A549 treated with AZD2906 at 1 μM for 4 hours (cell line): ENCODE measurements around the gene TAS2R13. TPM values are rescaled to one million over a fixed set of nuclear protein-coding genes. Genes with fewer than 3 reads are reported as not detected.

Source experiments
- total RNA-seq: library from RNA; stranded (reverse); fragments of 200-300 nt; extraction: Qiagen RNA extraction; gene quantifications from 5 replicates; pipeline ENCODE4 v1.2.3, GENCODE V29; 2022

Gene TAS2R13
- 0.03 TPM in 1 of 5 replicates, not detected in the others for total RNA-seq

GRCh38 chr12:10909462-10909861 is at the start of gene TAS2R13:
TSS of gene TAS2R13 (minus strand) at chr12:10909562. CDS start at chr12:10909298, 264 bp downstream.

GRCh38 chr12:10939163-10939562 is 29.8 kb upstream of the TAS2R13 start, which contains the start of gene TAS2R14:
TSS of gene TAS2R14 (minus strand) at chr12:10939263. CDS start at chr12:10939207, 56 bp downstream.

GRCh38 chr12:10928746-10929286 is 19.5 kb upstream of the TAS2R13 start, which contains the start of gene PRH2:
TSS of gene PRH2 (plus strand) at chr12:10929236. CDS start at chr12:10929274, 38 bp downstream.

GRCh38 chr12:10884086-10884725 is 25.2 kb downstream of the TAS2R13 start, which contains the start of gene PRH1:
TSS of gene PRH1 (minus strand) at chr12:10884255. CDS start at chr12:10884217, 38 bp downstream.

Other genes with a start within 250 kb of the TAS2R13 start
- gene STYK1, start 235.5 kb downstream of the TAS2R13 start, total RNA-seq = 0.16 to 0.28 TPM (median 0.18 TPM) in 5 replicates
- gene YBX3, start 186.2 kb downstream of the TAS2R13 start, total RNA-seq = 245 to 262 TPM (median 259 TPM) in 5 replicates
- gene TAS2R7, start 106.9 kb downstream of the TAS2R13 start, total RNA-seq = not detected in 5 replicates
- gene TAS2R8, start 102.3 kb downstream of the TAS2R13 start, total RNA-seq = not detected in 5 replicates
- not detected in 5 replicates for gene TAS2R9, start 99.4 kb downstream of the TAS2R13 start, total RNA-seq
- 0.06 to 0.09 TPM in 2 of 5 replicates, not detected in the others for gene TAS2R10, start 83.2 kb downstream of the TAS2R13 start, total RNA-seq
- 0.80 to 3.2 TPM (median 2.3 TPM) in 5 replicates for gene PRR4, start 60.1 kb downstream of the TAS2R13 start, total RNA-seq
- gene PRH1, start 25.3 kb downstream of the TAS2R13 start, total RNA-seq = 2.3 to 4.6 TPM (median 2.4 TPM) in 5 replicates
- 0.23 to 0.48 TPM (median 0.43 TPM) in 3 of 5 replicates, not detected in the others for gene PRH2, start 19.7 kb upstream of the TAS2R13 start, total RNA-seq
- 0.44 to 0.81 TPM (median 0.78 TPM) in 5 replicates for gene TAS2R14, start 29.7 kb upstream of the TAS2R13 start, total RNA-seq
- gene TAS2R50, start 77.3 kb upstream of the TAS2R13 start, total RNA-seq = not detected in 5 replicates
- 0.06 TPM in 1 of 5 replicates, not detected in the others for gene TAS2R20, start 88.7 kb upstream of the TAS2R13 start, total RNA-seq
- 0.15 TPM in 1 of 5 replicates, not detected in the others for gene TAS2R19, start 113.1 kb upstream of the TAS2R13 start, total RNA-seq
- gene TAS2R31, start 121.8 kb upstream of the TAS2R13 start, total RNA-seq = 0.16 to 0.28 TPM (median 0.17 TPM) in 5 replicates
- gene TAS2R46, start 152.7 kb upstream of the TAS2R13 start, total RNA-seq = not detected in 5 replicates
- not detected in 5 replicates for gene TAS2R43, start 182.8 kb upstream of the TAS2R13 start, total RNA-seq
- gene TAS2R30, start 225.1 kb upstream of the TAS2R13 start, total RNA-seq = 0.03 TPM in 1 of 5 replicates, not detected in the others